Measurements from ENCODE around the gene PTH1R.
A peak's percentile ranks its signal among the peaks of the same experiment; 100 is the strongest.
"Not testable (repeated sequence)": the region's sequence is repeated elsewhere in the genome, so short reads cannot be mapped to it uniquely, and the experiment has no call there.

The PTH1R gene

GRCh38 chr3:46901591-46902187 lies 24.2 kb downstream of the PTH1R start:
- no peak for DNase-seq

- no peak for DNase-seq
Measured at GRCh38 chr3:46902188-46902631, 24.7 kb downstream of the PTH1R start.

GRCh38 chr3:46903341-46904302 lies 26.1 kb downstream of the PTH1R start:
- DNase-seq = no peak

GRCh38 chr3:46904303-46905212 lies 27.0 kb downstream of the PTH1R start:
- no peak for DNase-seq

- DNase-seq = no peak
Measured at GRCh38 chr3:46905213-46905560, 27.7 kb downstream of the PTH1R start.

GRCh38 chr3:46905661-46906451 lies 28.3 kb downstream of the PTH1R start:
- no peak for DNase-seq

GRCh38 chr3:46906471-46907058 lies 29.0 kb downstream of the PTH1R start:
- no peak for DNase-seq

GRCh38 chr3:46907271-46907670 lies 29.8 kb downstream of the PTH1R start:
- no peak for DNase-seq

GRCh38 chr3:46907960-46908293 lies 30.4 kb downstream of the PTH1R start:
- DNase-seq = no peak

- no peak for DNase-seq
Measured at GRCh38 chr3:46908294-46908985, 30.9 kb downstream of the PTH1R start.

- no peak for DNase-seq
Measured at GRCh38 chr3:46908986-46909534, 31.5 kb downstream of the PTH1R start.

GRCh38 chr3:46909535-46910161 lies 32.1 kb downstream of the PTH1R start:
- peak; percentile 30 to 67 for DNase-seq

- no peak for DNase-seq
Measured at GRCh38 chr3:46910166-46910760, 32.7 kb downstream of the PTH1R start.

- DNase-seq = not testable (repeated sequence)
Measured at GRCh38 chr3:46910914-46911313, 33.4 kb downstream of the PTH1R start.

GRCh38 chr3:46912986-46913385 lies 35.5 kb downstream of the PTH1R start:
- DNase-seq = no peak

- no peak for DNase-seq
Measured at GRCh38 chr3:46913644-46914043, 36.1 kb downstream of the PTH1R start.

- DNase-seq = no peak
Measured at GRCh38 chr3:46914849-46915248, 37.3 kb downstream of the PTH1R start.

GRCh38 chr3:46915297-46915822 lies 37.8 kb downstream of the PTH1R start:
- DNase-seq = no peak

GRCh38 chr3:46916278-46916677 lies 38.8 kb downstream of the PTH1R start:
- DNase-seq = no peak

- DNase-seq = no peak
Measured at GRCh38 chr3:46916799-46917198, 39.3 kb downstream of the PTH1R start.

All from bone marrow (tissue), 2 donors.